ENCODE data around the gene TARS3. TPM values are rescaled to one million over a fixed set of nuclear protein-coding genes. Genes with fewer than 3 reads are reported as not detected.
"Not testable (repeated sequence)": the region's sequence is repeated elsewhere in the genome, so short reads cannot be mapped to it uniquely, and the experiment has no call there.

TARS3 gene
- total and polyA plus RNA-seq, 7 experiments from 2014 or later: 10.2 to 42.6 (median 22.7) TPM

DNA sequence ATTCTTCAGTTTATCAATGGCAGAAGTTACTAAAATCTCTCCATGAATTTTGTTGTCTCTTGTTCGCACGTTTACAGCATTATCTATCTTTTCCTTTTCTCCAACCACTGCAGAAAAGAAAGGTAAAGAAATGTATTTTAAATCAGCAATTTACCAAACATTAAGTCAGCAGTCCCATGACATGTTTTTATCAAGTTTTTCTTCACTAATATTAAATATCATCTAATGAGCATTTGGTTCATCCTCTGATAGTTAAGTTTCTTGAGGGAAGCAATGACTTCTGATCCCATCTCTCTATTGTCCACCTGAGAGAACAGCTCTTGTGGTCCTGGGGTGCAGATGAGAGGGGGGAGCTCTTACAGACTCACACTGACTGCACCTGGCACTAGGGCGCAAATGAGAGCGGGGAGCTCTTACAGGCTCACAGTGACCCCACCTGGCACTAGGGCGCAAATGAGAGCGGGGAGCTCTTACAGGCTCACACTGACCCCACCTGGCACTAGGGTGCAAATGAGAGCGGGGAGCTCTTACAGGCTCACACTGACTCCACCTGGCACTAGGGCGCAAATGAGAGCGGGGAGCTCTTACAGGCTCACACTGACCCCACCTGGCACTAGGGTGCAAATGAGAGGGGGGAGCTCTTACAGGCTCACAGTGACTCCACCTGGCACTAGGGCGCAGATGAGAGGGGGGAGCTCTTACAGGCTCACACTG lies 69.5 kb downstream of the TARS3 start:
- not testable (repeated sequence) for H3K27me3 Mint-ChIP-seq; H3K9me3 ChIP-seq (ENCODE audit: control insufficient read depth in 2 of 3, low read length in 3 of 3); ATAC-seq; H3K4me3 ChIP-seq (ENCODE audit: low read length); H3K27me3 ChIP-seq (ENCODE audit: control insufficient read depth in 2 of 2, insufficient read depth in 2 of 2, low read length in 2 of 2); H3K9me3 Mint-ChIP-seq
- Mint-ChIP-seq H3K4me1 (peaks cover 11 to 36% (median 22%) of the 10 kb centered on the region in 7 donors), H3K4me3 (peak overlapping the region in 9 of 10 donors; percentile 39 to 67 (median 52)), H3K36me3 (peaks cover 0 to 12% (median 0%) of the 10 kb centered on the region in 5 donors), H3K27ac (peak overlapping the region; percentile 40 to 96 (median 67))
- Histone ChIP-seq H3K4me1 (ENCODE audit: control insufficient read depth in 2 of 2, insufficient read depth in 2 of 2, low read length in 2 of 2) (peaks cover 16 to 19% of the 10 kb centered on the region in 2 donors), H3K27ac (ENCODE audit: low read depth, low read length) (peak overlapping the region; percentile 21), H3K36me3 (ENCODE audit: control insufficient read depth in 2 of 3, insufficient read depth in 3 of 3, low read length in 3 of 3) (peaks cover 0 to 11% (median 6%) of the 10 kb centered on the region in 3 experiments)
- ChIA-PET CTCF (interaction anchor here (0.7 to 1.6 kb wide), 3 partner anchors 14 to 359 kb away, joined by 3 to 7 read pairs (median 3); no protein-coding TSS in a partner anchor), POLR2A (interaction anchor here (0.6 kb wide), 1 partner anchor 27 kb away, joined by 3 read pairs; no protein-coding TSS in a partner anchor)
- intact Hi-C loops (cut with micrococcal nuclease): loop anchor here (5.0 kb wide), 2 partner anchors 1052 to 1312 kb away; partner anchors contain the start of genes ADAMTS17 (in 1 of the 2), ASB7 (in 1 of the 2) and LINS1 (in 1 of the 2)
- DNase-seq: peak in 1 of 9 donors; percentile 10

- CTCF ChIA-PET: interaction anchor here (1.6 kb wide), 1 partner anchor 358 kb away, joined by 3 read pairs; no protein-coding TSS in a partner anchor
- H3K36me3 Mint-ChIP-seq: peaks cover 0 to 12% (median 4%) of the 10 kb centered on the region in 5 donors
- Histone ChIP-seq H3K4me3 (ENCODE audit: low read length) (no peak overlapping the region), H3K4me1 (ENCODE audit: control insufficient read depth in 2 of 2, insufficient read depth in 2 of 2, low read length in 2 of 2) (peaks cover 19 to 24% of the 10 kb centered on the region in 2 donors), H3K36me3 (ENCODE audit: control insufficient read depth in 2 of 3, insufficient read depth in 3 of 3, low read length in 3 of 3) (peaks cover 0 to 12% (median 10%) of the 10 kb centered on the region in 3 experiments), H3K27me3 (ENCODE audit: control insufficient read depth in 2 of 2, insufficient read depth in 2 of 2, low read length in 2 of 2) (no peaks in the 10 kb centered on the region), H3K27ac (ENCODE audit: low read depth, low read length) (peak overlapping the region; percentile 21), H3K9me3 (ENCODE audit: control insufficient read depth in 2 of 3, low read length in 3 of 3) (no peaks in the 10 kb centered on the region)
- peaks cover 16 to 42% (median 28%) of the 10 kb centered on the region in 7 donors for H3K4me1 Mint-ChIP-seq
- intact Hi-C loops (cut with micrococcal nuclease): loop anchor here (5.0 kb wide), 2 partner anchors 1052 to 1312 kb away; partner anchors contain the start of genes ADAMTS17 (in 1 of the 2), ASB7 (in 1 of the 2) and LINS1 (in 1 of the 2)
- peak overlapping the region; percentile 39 to 67 (median 48) for H3K4me3 Mint-ChIP-seq
- H3K27me3 Mint-ChIP-seq: no peaks in the 10 kb centered on the region
- peak overlapping the region; percentile 40 to 96 (median 67) for H3K27ac Mint-ChIP-seq
- H3K9me3 Mint-ChIP-seq: no peaks in the 10 kb centered on the region
- DNase-seq (no peak), ATAC-seq (no peak)
- POLR2A ChIA-PET: interaction anchor here (0.6 to 1.2 kb wide), 2 partner anchors 28 to 356 kb away, joined by 3 read pairs; no protein-coding TSS in a partner anchor
Observed at GRCh38 chr15:101654171-101654570, 70.1 kb downstream of the TARS3 start.

DNA sequence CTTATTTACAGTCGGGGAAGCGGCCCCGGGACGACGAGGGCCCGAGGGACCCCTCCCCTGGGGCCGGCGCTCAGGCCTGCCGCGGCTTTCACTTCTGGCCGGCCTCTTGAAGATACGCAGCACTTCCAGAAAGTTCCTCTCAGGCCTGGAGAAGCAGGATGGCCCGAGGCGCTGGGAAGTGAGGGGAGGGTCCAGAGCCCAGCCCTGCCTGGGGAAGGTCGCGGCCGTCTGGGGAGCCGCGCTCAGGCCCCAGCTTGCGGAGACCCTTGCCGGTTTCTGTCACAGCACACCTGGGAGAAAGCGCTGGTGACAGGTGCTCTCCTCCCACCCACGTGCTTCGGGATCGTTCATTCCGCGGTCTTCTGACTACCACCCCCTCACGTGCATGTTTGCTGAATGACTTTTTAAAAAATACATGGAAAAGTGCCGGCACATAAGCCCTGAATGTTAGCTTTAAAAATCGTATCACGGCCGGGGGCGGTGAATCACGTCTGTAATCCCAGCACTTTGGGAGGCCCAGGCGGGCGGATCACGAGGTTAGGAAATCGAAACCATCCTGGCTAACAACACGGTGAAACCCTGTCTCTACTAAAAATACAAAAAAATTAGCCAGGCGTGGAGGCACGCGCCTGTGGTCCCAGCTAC lies 71.4 kb downstream of the TARS3 start:
- peaks cover 0 to 18% (median 12%) of the 10 kb centered on the region in 3 experiments for H3K36me3 ChIP-seq (ENCODE audit: control insufficient read depth in 2 of 3, insufficient read depth in 3 of 3, low read length in 3 of 3)
- ATAC-seq (no peak), DNase-seq (no peak)
- peak overlapping the region; percentile 99 for H3K4me3 ChIP-seq (ENCODE audit: low read length)
- peak overlapping the region; percentile 87 to 97 (median 96) for H3K27ac Mint-ChIP-seq
- ChIA-PET POLR2A (interaction anchor here (0.6 to 2.9 kb wide), 5 partner anchors 12 to 414 kb away, joined by 3 to 24 read pairs (median 4); partner anchors contain the start of gene SNRPA1), CTCF (interaction anchor here (0.6 kb wide), 1 partner anchor 361 kb away, joined by 3 read pairs; no protein-coding TSS in a partner anchor)
- peak overlapping the region; percentile 88 to 95 (median 94) for H3K4me3 Mint-ChIP-seq
- H3K4me1 ChIP-seq (ENCODE audit: control insufficient read depth in 2 of 2, insufficient read depth in 2 of 2, low read length in 2 of 2): peaks cover 19 to 26% of the 10 kb centered on the region in 2 donors
- no peaks in the 10 kb centered on the region for H3K9me3 Mint-ChIP-seq
- H3K27ac ChIP-seq (ENCODE audit: low read depth, low read length): peak overlapping the region; percentile 91
- no peaks in the 10 kb centered on the region for H3K9me3 ChIP-seq (ENCODE audit: control insufficient read depth in 2 of 3, low read length in 3 of 3)
- H3K4me1 Mint-ChIP-seq: peaks cover 16 to 53% (median 35%) of the 10 kb centered on the region in 7 donors
- H3K27me3 ChIP-seq (ENCODE audit: control insufficient read depth in 2 of 2, insufficient read depth in 2 of 2, low read length in 2 of 2): no peaks in the 10 kb centered on the region
- H3K36me3 Mint-ChIP-seq: peaks cover 0 to 16% (median 6%) of the 10 kb centered on the region in 5 donors
- intact Hi-C loops (cut with micrococcal nuclease): loop anchor here (1.0 to 5.0 kb wide), 12 partner anchors 12 to 1311 kb away; partner anchors contain the start of genes ASB7 (in 2 of the 2), LINS1 (in 2 of the 2), TARS3 (in 2 of the 2) and ADAMTS17 (in 1 of the 2)
- H3K27me3 Mint-ChIP-seq: no peaks in the 10 kb centered on the region

DNA sequence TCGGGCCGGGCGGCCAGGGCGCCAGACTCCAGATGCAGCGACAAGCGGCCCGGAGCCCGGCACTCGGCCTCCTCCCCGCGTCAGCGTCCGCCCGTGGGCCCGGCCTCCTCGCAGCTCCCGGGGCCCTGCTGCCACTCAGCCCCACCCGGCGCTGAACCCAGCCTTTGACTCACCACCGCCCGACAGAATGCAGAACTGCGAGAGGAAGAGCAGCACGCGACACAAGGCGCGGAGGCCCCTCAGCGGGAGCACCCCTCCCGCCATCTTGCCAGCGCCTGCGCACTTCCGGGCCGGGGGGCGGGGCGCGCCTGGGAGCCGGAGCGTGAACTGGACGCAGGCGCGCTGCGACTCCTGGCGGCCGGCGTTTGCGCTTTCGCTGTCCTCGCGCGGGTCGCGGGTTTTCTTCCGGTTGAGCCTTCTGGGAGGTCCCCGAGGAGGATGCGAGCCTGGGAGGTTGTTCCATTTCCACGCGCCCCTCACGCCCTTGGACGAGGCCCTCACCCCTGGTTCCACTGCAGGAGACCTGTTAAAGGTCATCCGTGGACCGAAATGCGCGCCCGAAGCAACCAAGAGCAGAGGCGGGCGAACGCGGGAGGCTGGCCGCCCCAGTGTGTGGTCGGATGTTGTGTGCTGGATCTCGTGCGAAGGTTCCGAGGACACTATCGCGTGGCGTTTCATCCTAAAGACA lies 72.0 kb downstream of the TARS3 start, which contains the start of gene TM2D3:
Gene TM2D3 (minus strand): TSS at position 284 of the 688 bp plus-strand sequence. CDS start 20 bp downstream, at position 264.
- Mint-ChIP-seq H3K4me1 (peaks cover 16 to 53% (median 35%) of the 10 kb centered on the region in 7 donors), H3K9me3 (no peaks in the 10 kb centered on the region), H3K36me3 (peaks cover 0 to 16% (median 6%) of the 10 kb centered on the region in 5 donors), H3K27ac (peak within 1 kb of the TSS; percentile 87 to 98 (median 96)), H3K4me3 (peak within 1 kb of the TSS; percentile 88 to 95 (median 94)), H3K27me3 (no peaks in the 10 kb centered on the region)
- no peaks in the 10 kb centered on the region for H3K27me3 ChIP-seq (ENCODE audit: control insufficient read depth in 2 of 2, insufficient read depth in 2 of 2, low read length in 2 of 2)
- intact Hi-C loops (cut with micrococcal nuclease): loop anchor here (1.0 to 5.0 kb wide), 12 partner anchors 11 to 1310 kb away; partner anchors contain the start of genes ASB7 (in 2 of the 2), LINS1 (in 2 of the 2), TARS3 (in 2 of the 2) and ADAMTS17 (in 1 of the 2)
- peaks cover 0 to 19% (median 12%) of the 10 kb centered on the region in 3 experiments for H3K36me3 ChIP-seq (ENCODE audit: control insufficient read depth in 2 of 3, insufficient read depth in 3 of 3, low read length in 3 of 3)
- H3K27ac ChIP-seq (ENCODE audit: low read depth, low read length): peak within 1 kb of the TSS; percentile 91
- ChIA-PET POLR2A (interaction anchor here (0.8 to 2.9 kb wide), 6 partner anchors 11 to 359 kb away, joined by 3 to 24 read pairs (median 5); partner anchors contain the start of gene SNRPA1), CTCF (interaction anchor here (0.6 to 1.0 kb wide), 3 partner anchors 10 to 360 kb away, joined by 3 to 5 read pairs (median 3); no protein-coding TSS in a partner anchor)
- H3K9me3 ChIP-seq (ENCODE audit: control insufficient read depth in 2 of 3, low read length in 3 of 3): no peaks in the 10 kb centered on the region
- H3K4me1 ChIP-seq (ENCODE audit: control insufficient read depth in 2 of 2, insufficient read depth in 2 of 2, low read length in 2 of 2): peaks cover 19 to 26% of the 10 kb centered on the region in 2 donors
- peak; percentile 96 for ATAC-seq
- peak within 1 kb of the TSS; percentile 99 for H3K4me3 ChIP-seq (ENCODE audit: low read length)
- peak; percentile 92 to 98 (median 96) for DNase-seq

- Mint-ChIP-seq H3K27ac (peak overlapping the region; percentile 87 to 98 (median 96)), H3K27me3 (no peaks in the 10 kb centered on the region), H3K4me3 (peak overlapping the region; percentile 88 to 95 (median 94)), H3K9me3 (no peaks in the 10 kb centered on the region), H3K4me1 (peaks cover 16 to 53% (median 35%) of the 10 kb centered on the region in 7 donors), H3K36me3 (peaks cover 0 to 16% (median 6%) of the 10 kb centered on the region in 5 donors)
- DNase-seq (peak in 1 of 9 donors; percentile 16), ATAC-seq (peak; percentile 52)
- peak overlapping the region; percentile 91 for H3K27ac ChIP-seq (ENCODE audit: low read depth, low read length)
- ChIA-PET POLR2A (interaction anchor here (0.6 to 2.9 kb wide), 5 partner anchors 10 to 358 kb away, joined by 3 to 24 read pairs (median 3); partner anchors contain the start of gene SNRPA1), CTCF (interaction anchor here (0.8 to 1.0 kb wide), 2 partner anchors 10 to 17 kb away, joined by 3 to 5 read pairs; no protein-coding TSS in a partner anchor)
- no peaks in the 10 kb centered on the region for H3K9me3 ChIP-seq (ENCODE audit: control insufficient read depth in 2 of 3, low read length in 3 of 3)
- intact Hi-C loops (cut with micrococcal nuclease): loop anchor here (1.0 to 5.0 kb wide), 12 partner anchors 10 to 1309 kb away; partner anchors contain the start of genes ASB7 (in 2 of the 2), LINS1 (in 2 of the 2), TARS3 (in 2 of the 2) and ADAMTS17 (in 1 of the 2)
- peaks cover 19 to 26% of the 10 kb centered on the region in 2 donors for H3K4me1 ChIP-seq (ENCODE audit: control insufficient read depth in 2 of 2, insufficient read depth in 2 of 2, low read length in 2 of 2)
- peak overlapping the region; percentile 99 for H3K4me3 ChIP-seq (ENCODE audit: low read length)
- H3K27me3 ChIP-seq (ENCODE audit: control insufficient read depth in 2 of 2, insufficient read depth in 2 of 2, low read length in 2 of 2): no peaks in the 10 kb centered on the region
- peaks cover 1 to 19% (median 16%) of the 10 kb centered on the region in 3 experiments for H3K36me3 ChIP-seq (ENCODE audit: control insufficient read depth in 2 of 3, insufficient read depth in 3 of 3, low read length in 3 of 3)
Observed at GRCh38 chr15:101651554-101652097, 72.6 kb downstream of the TARS3 start.
